ENCODE data around the gene TEAD4.

The TEAD4 gene

DNA sequence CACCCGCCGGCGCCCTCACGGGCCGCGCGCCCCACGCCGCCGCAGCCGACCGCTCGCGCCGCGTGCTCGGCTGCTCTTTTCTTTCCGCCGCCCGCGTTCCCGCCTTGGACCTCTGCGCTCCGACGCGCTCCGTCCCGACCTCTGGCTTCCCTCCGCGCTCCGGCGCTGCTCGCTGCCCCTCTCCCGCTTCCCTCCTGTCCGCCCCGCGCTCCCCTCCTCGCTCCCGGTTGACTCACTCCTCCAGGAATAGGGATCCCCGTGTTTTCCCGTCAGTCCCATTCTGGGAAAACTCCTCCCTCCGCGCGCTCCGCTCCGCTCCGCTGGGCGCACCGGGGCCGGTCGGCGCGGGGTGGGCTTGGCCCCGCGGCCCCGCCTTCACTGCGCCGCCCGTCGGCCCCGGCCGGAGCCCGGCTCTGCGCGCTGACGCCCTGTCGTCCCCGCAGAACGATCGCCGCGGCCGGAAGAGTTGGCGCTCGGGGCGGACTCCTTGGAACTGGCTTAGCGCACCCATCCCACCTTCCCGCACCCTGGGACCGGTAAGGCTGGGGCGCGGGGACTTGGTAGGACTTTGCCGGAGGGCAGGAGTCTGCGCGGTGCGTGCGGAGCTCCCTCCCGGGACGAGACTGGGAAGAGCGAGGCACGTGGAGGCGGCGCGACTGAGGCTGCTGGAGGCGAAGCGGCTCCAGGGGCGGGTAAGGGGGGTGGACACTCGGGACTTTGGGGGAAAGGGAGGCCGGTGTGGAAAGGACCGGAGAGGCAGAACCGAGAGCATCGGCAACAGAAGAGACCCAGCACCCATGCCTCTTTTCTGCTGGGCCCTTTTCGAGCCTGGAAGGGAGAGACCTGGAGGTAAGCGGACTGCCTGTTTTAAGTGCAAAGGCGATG lies 550 bp downstream of the TEAD4 start:
- peak; percentile 69 for FAIRE-seq
- peak; percentile 60 for DNase-seq (ENCODE audit: insufficient read length, low spot score)

DNA sequence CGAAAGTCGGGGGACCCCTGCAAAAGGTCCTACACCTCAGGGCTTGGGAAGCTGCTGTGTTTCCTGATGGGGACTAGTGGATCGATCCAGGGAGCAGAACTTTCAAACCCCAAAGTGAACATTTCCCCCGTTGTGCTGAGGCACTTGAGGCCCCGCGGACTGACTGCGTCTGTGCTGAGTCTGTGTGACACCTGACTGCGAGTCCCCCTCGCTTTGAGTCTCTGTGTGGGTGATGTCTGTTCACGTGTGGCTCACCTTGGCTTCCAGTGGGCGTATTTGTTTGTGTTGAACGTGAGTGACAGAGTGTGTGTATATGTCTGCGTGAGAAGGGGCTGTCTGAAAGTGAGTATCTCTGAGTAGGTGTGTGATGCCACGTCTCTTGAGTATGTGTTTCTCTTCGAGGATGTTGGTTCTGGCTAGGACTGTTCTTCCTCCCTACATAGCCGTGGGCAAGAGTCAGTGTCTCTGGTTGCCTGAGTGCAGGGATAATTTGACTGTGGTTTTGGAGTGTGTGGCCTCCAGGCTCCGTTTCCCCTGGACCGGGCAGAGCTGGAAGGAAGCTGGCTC lies 1.3 kb downstream of the TEAD4 start:
- FAIRE-seq (peak; percentile 96), DNase-seq (ENCODE audit: insufficient read length, low spot score) (peak; percentile 60)

DNA sequence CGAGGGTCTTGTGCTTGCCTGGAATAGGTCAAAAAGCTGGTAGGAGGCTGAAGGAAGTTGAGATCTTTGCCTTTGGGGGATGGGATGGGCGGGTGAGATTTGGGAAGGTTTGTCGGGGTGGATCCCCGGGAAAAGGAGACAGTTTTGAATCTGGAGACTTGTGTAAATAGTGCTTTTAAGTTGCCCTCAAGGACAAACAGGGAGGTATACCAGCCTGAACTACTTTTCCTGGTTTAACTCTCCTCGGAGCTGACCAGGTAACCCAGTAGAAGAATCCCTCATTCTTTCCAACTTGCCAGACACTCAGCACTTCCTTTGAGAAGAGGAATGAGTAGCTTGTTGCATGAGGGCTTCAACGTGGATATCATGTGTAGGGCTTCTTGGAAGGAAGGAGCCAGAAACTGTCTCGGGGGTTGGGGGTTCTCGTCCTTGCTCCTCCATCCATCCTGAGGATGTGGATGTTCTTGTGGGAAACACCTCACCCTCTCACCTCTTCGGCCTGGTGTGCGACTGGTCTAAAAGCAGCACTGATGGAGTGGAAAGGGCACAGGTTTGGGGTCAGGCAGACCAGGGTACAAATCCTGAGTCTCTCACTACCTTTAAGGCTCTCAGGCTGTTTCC lies 1.9 kb downstream of the TEAD4 start:
- no peak for DNase-seq (ENCODE audit: insufficient read length, low spot score)
- no peak for FAIRE-seq

DNA sequence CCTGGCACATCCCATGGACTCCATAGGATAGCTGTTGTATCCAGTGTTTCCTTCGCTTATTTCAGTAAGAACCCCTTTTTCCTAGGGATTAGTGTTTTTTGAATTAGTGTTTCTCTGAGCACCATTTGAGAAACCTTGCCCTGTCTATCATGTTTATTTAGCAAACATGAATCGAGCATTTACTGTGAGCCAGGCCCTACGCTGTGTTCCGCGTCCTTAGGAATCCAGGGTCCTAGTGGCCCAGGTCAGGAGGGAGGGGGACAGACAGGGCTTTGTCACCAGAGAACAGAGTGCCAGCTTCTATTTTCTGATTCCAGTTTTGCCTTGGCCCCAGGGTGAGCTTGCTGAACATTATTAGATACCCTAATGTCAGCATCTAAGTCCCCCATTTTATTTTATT lies 2.5 kb downstream of the TEAD4 start:
- no peak for FAIRE-seq
- DNase-seq (ENCODE audit: insufficient read length, low spot score): no peak

DNA sequence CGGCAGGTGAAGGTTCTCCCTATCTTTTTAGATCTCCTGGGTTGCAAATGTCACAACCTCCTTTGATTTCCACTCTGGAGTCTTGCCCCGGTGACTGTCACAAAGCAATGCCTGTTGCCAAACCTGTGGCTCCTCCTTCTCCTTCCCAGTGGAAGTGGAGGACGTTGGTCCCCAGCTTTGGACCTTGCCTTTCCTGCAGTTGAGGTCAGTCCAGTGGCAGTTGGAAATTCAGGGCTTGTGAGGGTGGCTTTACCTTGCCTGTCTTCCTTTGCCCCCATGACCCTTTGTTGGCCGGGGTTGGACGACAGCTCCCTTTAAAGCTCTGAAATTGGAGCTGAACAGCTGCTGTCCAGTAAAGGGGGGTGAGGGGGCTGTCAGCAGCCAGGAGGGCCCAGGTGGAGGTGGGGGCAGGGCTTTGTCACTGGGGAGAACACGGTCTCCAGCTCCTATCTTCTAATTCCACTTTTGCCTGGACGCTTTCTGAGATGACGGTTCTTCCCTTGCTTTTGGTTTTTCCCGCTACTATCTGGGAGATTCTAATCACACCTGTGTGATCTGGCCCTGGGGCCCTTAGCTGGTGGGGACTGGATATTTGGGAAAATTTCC lies 4.1 kb downstream of the TEAD4 start:
- no peak for DNase-seq (ENCODE audit: insufficient read length, low spot score)
- FAIRE-seq: no peak

DNA sequence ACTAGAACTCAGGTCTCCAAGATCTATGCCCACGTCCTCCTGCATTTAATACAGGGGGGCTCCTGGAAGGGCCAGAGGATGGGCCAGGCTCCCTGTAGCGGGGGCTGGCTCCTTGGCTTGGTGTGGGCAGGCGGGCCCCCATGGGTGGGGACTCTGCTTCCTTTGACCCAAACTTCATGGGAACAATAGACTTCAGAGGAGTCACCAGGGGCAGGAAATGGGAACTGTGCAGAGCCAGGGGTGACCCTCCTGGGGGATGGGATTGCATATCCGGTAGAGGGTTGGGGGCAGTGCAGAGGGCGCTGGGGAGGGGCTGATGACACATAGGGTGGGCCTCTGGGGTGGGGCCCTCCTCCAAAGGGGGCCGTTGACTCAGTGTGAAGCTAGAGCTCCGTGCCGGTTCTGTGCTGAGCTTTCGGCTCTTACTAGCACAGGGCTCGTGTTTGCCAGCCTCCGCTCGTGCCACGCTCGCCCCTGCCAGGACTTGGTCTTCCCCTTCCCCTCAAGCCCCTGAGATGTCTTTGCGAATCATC lies 4.6 kb downstream of the TEAD4 start:
- DNase-seq (ENCODE audit: insufficient read length, low spot score) (peak; percentile 79), FAIRE-seq (peak; percentile 74)

DNA sequence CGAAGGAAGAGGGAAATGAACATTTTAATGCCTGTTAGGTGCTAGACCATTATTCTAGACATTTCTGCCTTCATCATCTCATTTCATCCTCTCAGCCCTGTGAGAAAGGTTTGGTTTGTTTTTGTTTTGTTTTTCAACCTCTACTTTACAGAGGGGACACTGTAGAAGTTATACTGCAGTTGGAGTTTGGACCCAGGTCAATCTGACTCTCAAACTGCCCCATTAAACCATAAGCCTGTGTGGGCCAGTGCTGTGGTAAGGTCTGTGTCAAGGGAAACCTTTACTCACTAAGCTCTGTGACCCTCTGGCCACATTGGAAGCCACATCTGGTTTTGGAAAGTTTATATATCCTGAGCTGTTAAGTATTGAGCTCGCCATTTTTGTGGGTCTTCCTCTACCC lies 8.5 kb downstream of the TEAD4 start:
- FAIRE-seq (peak; percentile 23), DNase-seq (ENCODE audit: insufficient read length, low spot score) (no peak)

DNA sequence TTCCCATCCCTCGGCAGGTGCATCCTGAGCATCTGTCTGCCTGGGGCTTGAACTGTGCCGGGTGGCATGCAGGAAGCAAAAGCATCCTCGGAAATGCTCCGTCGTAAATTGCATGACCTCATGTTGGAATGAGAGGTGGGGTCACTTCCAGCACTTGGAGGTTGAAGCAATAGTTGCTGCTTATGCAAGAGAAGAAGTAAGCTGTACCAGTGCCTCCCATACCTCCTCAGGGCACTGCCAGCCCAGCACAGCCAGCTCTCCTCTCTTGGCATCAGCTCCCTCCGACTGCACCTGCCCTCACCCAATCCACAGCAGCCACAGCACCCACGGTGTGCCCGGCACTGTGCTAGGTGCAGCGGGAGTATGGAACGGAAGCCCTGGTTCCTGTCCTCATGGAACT lies 11.5 kb downstream of the TEAD4 start:
- FAIRE-seq (peak; percentile 63), DNase-seq (ENCODE audit: insufficient read length, low spot score) (peak; percentile 41)

DNA sequence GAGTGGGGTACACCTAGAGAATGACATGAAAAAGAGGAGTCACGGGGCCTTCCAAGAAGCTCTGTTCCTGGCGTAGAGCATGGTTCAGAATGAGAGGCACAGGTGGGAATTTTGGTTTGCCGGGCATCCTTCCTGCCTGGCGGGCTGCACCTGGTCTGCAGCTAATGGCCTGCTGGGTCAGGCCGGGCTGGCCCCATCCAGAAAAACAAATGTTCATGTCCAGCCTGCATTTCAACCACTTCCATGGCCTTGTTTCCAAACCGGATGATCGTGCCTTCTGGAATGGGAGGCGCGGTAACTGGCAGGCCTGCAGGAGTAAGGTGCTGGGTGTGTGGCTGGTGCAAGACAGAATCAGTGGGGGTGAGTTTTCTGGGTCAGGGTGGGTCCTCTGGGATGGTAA lies 14.4 kb downstream of the TEAD4 start:
- DNase-seq (ENCODE audit: insufficient read length, low spot score): no peak
- FAIRE-seq: peak; percentile 40

DNA sequence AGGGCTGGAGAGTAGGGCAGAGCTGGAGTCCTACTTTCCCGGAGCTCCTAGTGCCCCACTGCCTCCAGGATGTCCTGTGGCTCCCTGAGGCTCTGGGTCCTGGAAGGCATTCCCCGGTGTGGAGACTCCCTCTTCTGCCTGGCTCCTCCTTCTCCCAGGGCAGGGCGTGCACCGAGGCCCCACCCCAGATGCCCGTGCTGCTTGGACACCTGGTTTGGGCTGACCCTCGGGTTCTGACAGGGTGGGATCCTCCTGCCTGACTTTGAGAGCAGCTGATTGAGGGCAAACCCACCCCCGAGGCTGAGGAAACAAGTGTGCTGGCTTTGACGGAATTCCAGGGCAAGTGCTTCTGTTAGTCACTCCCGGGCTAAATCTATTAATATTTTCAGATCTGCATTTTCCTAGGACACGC lies 15.4 kb downstream of the TEAD4 start:
- DNase-seq (ENCODE audit: insufficient read length, low spot score) (no peak), FAIRE-seq (peak; percentile 44)

DNA sequence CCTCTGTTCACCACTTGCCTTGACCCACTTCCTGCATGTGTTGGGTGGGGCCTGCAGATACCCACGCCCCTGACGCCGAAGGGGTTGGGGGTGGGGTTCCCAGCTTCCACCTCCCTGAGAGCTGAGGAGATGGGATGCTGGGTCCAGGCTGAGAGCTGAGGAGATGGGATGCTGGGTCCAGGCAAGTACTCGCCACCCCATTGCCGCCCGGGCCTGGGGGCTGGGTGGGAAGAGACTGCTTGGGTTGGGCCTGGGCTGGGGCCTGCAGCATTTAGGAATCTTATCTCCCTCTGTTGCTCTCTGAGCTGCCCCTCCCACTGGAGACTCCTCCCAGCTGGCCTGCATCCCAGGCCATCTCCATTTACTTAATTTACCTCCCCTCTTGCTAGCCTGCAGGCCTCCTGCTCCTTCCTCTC lies 17.4 kb downstream of the TEAD4 start:
- no peak for FAIRE-seq
- DNase-seq (ENCODE audit: insufficient read length, low spot score): no peak

DNA sequence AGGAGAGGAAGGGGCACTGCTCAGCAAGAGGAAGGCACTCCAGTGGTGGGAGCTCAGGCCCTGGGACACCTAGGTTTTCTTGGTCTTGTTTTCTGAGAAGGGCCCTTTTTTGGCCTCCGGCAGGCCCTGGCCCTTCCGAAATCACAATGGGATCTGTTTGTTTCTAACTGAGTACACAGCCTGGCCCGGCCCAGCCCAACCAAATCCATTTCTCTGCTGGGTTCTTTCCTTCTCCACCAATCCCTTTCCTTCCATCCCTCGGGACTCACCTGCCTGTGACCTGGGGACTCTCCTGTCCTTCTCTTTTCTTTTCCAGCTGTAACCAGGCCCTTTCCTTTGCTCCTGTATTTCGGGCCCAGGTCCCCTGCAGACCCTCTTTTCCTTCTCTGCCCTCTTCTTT lies 18.6 kb downstream of the TEAD4 start:
- no peak for FAIRE-seq
- DNase-seq (ENCODE audit: insufficient read length, low spot score): no peak

DNA sequence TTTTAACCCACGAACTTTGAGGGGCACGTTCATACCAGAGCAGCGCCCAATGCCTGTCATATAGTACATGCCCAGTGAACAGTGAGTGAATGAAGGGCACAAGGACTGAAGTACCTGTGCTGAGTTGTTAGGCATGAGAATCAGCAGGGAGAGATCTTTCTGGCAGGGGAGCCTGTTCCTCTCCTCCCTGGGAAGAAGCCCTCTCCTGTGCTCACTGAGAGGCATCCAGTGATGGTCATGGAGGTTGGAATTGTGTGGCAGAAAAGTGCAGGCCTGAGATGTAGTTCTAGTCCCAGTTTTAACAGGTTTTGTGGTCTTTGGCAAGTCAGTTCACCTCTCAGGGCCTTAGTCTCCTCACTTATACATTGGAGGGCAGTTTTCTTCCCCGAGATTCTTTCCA lies 20.6 kb downstream of the TEAD4 start:
- no peak for FAIRE-seq
- no peak for DNase-seq (ENCODE audit: insufficient read length, low spot score)

DNA sequence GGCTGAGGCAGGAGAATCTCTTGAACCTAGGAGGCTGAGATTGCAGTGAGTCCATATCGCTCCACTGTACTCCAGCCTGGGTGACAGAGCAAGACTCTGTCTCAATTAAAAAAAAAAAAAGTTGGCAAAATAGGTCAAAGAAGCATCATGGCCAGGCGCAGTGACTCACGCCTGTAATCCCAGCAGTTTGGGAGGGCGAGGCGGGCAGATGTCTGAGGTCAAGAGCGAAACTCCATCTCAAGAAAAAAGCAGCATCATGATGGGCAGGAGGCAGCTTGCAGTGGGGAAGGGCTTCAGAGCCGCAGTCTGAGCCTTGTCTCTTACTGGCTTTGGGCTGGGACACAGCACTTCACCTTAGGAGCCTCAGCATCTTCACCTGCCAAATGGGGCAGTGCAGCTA lies 21.4 kb downstream of the TEAD4 start:
- DNase-seq (ENCODE audit: insufficient read length, low spot score): no peak
- no peak for FAIRE-seq

DNA sequence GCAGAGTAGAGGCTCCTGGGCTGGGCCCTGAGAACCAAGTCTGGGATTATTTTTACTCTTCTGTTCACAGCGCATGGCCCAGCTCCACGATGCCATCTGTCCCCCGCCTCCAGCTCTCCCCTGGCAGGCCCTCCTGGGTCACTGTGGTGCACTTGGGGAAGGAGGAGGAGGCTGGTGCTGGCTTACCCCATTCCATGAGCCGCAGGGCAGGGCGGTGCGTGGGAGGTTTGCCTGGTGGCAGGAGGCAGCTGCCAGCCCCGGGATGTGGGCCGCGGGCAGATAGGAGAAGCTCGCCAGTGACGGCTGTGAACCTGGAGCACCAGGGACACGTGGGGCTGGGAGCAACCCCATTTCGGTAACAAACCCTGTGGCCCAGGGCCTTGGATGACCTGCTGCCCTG lies 23.2 kb downstream of the TEAD4 start:
- FAIRE-seq (no peak), DNase-seq (ENCODE audit: insufficient read length, low spot score) (no peak)

DNA sequence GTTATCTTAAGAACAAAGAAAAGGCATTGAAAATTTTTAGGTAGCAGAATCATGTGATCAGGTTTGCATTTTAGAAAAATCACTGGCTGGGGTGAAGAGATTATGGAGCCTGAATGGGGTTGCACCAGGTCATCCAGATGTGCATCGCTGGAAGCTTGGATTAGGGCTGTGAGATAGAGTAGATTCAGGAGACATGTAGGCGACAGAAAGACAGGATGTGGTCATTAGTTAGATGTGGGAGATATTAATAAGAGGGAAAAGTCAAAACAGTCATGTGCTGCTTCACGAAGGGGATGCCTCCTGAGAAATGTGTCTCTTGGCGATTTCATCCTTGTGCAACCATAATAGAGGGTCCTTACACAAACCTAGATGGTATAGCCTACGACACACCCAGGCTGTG lies 25.1 kb downstream of the TEAD4 start:
- FAIRE-seq (peak; percentile 9), DNase-seq (ENCODE audit: insufficient read length, low spot score) (no peak)

DNA sequence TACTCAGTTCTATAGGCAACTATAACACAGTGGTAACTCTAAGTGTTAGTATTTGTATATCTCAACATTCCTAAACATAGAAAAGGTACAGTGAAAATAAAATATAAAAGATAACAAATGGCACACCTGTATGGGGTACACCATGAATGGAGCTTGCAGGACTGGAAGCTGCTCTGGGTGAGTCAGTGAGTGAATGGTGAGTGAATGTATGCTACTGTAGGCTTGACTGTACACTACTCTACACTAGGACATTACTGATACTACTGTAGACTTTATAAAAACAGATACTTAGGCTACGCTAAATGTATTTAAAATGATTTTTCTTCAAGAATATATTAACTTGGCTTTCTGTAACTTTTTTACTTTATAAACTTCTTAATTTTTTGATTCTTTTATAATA lies 25.5 kb downstream of the TEAD4 start:
- no peak for FAIRE-seq
- DNase-seq (ENCODE audit: insufficient read length, low spot score): no peak

DNA sequence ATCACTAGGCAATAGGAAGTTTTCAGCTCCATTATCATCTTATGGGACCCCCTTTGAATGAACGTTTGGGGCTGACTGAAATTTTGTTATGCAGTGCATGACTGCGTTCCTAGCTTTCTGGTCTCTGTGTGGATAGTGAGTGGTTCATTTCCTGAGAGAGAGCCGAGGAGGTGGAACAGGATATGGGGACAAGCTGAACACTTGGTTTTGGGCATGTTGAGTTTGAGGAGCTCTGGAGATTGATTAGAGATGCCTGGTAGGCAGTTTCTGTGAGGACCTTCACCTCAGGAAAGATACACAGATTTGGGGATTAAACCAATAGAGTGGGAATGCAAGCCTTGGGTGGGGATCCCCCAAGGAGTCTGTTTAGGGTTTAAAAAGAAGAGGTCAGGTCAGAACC lies 27.7 kb downstream of the TEAD4 start:
- no peak for DNase-seq (ENCODE audit: insufficient read length, low spot score)
- FAIRE-seq: no peak

DNA sequence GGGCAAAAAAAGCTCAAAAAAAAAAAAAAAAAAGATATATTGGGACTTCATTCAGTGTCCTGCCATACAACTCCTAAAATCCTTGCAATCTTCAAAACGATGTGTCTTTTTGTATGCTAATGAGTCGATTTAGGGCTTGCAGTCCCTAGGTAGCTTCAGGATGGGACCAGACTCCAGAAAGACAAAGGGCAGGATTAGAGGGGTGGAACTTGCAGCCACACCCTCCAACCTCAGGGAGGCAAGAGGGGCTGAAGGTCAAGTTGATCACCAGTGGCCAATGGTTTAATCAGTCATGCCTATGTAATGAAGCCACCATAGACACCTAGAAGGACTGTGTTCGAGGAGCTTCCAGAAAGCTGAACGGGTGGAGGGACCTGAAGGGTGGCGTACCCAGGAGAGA lies 29.3 kb downstream of the TEAD4 start:
- DNase-seq (ENCODE audit: insufficient read length, low spot score): no peak
- no peak for FAIRE-seq

DNA sequence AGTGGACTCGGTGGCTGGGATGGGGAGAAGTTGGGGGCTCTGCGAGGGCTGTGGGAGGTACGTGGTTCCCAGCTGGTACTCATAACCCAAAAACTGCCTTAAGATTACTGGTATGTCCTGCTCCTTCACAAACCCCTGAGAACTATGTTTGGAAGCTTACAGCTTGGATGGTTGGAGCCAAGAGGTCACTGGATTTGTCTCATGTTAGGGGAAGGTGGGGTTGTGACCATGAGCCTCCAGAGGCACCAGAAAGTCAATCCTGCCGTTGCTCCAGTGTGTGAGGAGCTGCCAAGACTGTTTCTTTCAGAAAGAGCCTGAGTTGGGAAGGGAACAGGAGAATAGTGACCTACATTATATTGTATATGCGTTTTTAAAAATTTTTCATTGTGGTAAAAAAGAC lies 33.5 kb downstream of the TEAD4 start:
- DNase-seq (ENCODE audit: insufficient read length, low spot score) (no peak), FAIRE-seq (no peak)

DNA sequence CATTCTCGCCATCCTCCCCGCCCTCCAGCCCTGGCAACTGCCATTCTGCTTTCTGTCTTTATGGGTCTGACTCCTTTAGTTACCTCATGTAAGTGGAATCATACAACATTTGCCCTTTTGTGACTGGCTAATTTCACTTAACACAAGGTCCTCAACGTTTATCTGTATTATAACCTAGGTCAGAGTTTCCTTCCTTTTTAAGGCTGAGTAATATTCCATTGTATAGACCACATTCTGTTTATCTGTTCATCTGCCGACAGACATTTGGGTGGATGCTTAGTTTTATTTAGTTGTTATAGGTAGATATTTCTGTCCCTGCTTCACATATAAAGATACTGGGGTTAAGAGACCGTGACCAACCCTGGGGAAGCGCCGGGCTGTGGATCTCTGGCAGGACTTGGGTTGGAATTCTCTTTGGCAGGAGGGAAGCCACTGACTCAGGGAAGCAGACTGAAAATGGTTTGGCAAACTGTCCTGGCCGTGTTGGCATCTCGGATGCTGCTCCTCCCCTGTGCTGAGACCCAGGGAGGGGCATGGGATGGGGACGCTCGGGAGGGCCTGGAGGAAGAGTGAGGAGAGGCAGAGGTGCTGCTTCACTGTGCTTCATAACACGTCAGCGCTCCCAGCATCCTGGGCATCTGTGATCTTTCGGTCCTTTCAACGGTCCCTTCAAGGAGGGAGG lies 38.9 kb downstream of the TEAD4 start:
- no peak for FAIRE-seq
- DNase-seq (ENCODE audit: insufficient read length, low spot score): no peak

Measured in HTR-8/SVneo (cell line).